ENCODE data around the gene MTRR.

MTRR gene

GRCh38 chr5:7868773-7869473 lies at the start of gene MTRR, which contains the start of gene FASTKD3:
TSS of gene MTRR (plus strand) at chr5:7869148. CDS start at chr5:7870795, 1,647 bp downstream.
TSS of gene FASTKD3 (minus strand) at chr5:7869031. CDS start at chr5:7868083, 948 bp downstream.
- H3K36me3 ChIP-seq (ENCODE audit: insufficient read depth, low read length) = peaks cover 51% of the 10 kb centered on the region
- H3K27ac ChIP-seq (ENCODE audit: low read length) = peak within 1 kb of the TSS; percentile 74
- peak within 1 kb of the TSS; percentile 82 for H3K4me2 ChIP-seq (ENCODE audit: insufficient read depth, low read length)
- DNase-seq (peak; percentile 92), ATAC-seq (ENCODE audit: insufficient read depth, low read depth) (peak; percentile 99)
- TF ChIP-seq EZH2 (IDR thresholded peaks at IDR 0.05; ENCODE audit: borderline replicate concordance, low read depth, low read length, severe bottlenecking) = no peak
- TF ChIP-seq, protein P1, sequence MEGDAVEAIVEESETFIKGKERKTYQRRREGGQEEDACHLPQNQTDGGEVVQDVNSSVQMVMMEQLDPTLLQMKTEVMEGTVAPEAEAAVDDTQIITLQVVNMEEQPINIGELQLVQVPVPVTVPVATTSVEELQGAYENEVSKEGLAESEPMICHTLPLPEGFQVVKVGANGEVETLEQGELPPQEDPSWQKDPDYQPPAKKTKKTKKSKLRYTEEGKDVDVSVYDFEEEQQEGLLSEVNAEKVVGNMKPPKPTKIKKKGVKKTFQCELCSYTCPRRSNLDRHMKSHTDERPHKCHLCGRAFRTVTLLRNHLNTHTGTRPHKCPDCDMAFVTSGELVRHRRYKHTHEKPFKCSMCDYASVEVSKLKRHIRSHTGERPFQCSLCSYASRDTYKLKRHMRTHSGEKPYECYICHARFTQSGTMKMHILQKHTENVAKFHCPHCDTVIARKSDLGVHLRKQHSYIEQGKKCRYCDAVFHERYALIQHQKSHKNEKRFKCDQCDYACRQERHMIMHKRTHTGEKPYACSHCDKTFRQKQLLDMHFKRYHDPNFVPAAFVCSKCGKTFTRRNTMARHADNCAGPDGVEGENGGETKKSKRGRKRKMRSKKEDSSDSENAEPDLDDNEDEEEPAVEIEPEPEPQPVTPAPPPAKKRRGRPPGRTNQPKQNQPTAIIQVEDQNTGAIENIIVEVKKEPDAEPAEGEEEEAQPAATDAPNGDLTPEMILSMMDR (IDR thresholded peaks at IDR 0.05; ENCODE audit: borderline replicate concordance, extremely low read depth, low read length, poor library complexity, severe bottlenecking) = no peak
- peak within 1 kb of the TSS; percentile 92 for H2AFZ ChIP-seq (ENCODE audit: low read depth, low read length)
- peaks cover 40% of the 10 kb centered on the region for H4K20me1 ChIP-seq (ENCODE audit: insufficient read depth, low read length)
- no peaks in the 10 kb centered on the region for H3K9me3 ChIP-seq (ENCODE audit: insufficient read depth, low read length, severe bottlenecking)
- H3K4me3 ChIP-seq (ENCODE audit: low read depth in 1 of 2, low read length in 2 of 2) = peak within 1 kb of the TSS; percentile 86 to 92
- H3K27me3 ChIP-seq (ENCODE audit: insufficient read depth, low read length, poor library complexity) = no peaks in the 10 kb centered on the region
- peaks cover 78% of the 10 kb centered on the region for H3K79me2 ChIP-seq (ENCODE audit: insufficient read depth, low read length)
- peaks cover 49% of the 10 kb centered on the region for H3K4me1 ChIP-seq (ENCODE audit: insufficient read depth, low read length)
- H3K9ac ChIP-seq (ENCODE audit: low read depth, low read length) = peak within 1 kb of the TSS; percentile 86

GRCh38 chr5:7822449-7822848 lies 46.5 kb upstream of the MTRR start:
- no peaks in the 10 kb centered on the region for H3K4me1 ChIP-seq (ENCODE audit: insufficient read depth, low read length)
- ATAC-seq (ENCODE audit: insufficient read depth, low read depth) (no peak), DNase-seq (no peak)
- TF ChIP-seq EZH2 (IDR thresholded peaks at IDR 0.05; ENCODE audit: borderline replicate concordance, low read depth, low read length, severe bottlenecking) = no peak
- TF ChIP-seq, protein P1 (IDR thresholded peaks at IDR 0.05; ENCODE audit: borderline replicate concordance, extremely low read depth, low read length, poor library complexity, severe bottlenecking) = no peak
- H3K4me3 ChIP-seq (ENCODE audit: low read depth in 1 of 2, low read length in 2 of 2) = no peak overlapping the region
- no peaks in the 10 kb centered on the region for H3K79me2 ChIP-seq (ENCODE audit: insufficient read depth, low read length)
- H3K27me3 ChIP-seq (ENCODE audit: insufficient read depth, low read length, poor library complexity) = peaks cover 4% of the 10 kb centered on the region
- no peak overlapping the region for H2AFZ ChIP-seq (ENCODE audit: low read depth, low read length)
- no peak overlapping the region for H3K9ac ChIP-seq (ENCODE audit: low read depth, low read length)
- no peak overlapping the region for H3K4me2 ChIP-seq (ENCODE audit: insufficient read depth, low read length)
- no peaks in the 10 kb centered on the region for H3K36me3 ChIP-seq (ENCODE audit: insufficient read depth, low read length)
- H3K27ac ChIP-seq (ENCODE audit: low read length) = no peak overlapping the region
- no peaks in the 10 kb centered on the region for H3K9me3 ChIP-seq (ENCODE audit: insufficient read depth, low read length, severe bottlenecking)
- no peaks in the 10 kb centered on the region; the same call in 1 of the 2 replicates for H4K20me1 ChIP-seq (ENCODE audit: insufficient read depth, low read length)

DNA sequence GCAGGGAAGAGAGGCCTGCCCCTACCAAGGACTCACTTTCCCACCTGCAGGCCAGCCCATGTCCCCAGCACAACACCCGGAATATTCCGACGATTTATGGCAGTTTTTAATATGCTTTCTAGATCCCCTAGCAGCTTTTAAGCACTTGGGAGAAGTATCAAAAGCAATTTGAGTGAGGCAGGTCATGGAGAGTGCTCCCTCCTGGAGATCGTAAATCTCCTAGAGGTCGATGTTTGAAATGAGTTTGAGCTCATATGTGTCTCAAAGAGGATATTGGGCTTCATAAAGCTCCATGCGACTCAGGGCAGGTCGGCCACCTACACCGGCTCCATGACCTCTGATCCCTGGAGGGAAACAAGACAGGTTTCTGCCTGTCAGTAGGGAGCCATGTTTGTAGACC lies 45.4 kb upstream of the MTRR start:
- Histone ChIP-seq H3K36me3 (ENCODE audit: insufficient read depth, low read length) (no peaks in the 10 kb centered on the region), H2AFZ (ENCODE audit: low read depth, low read length) (no peak overlapping the region), H4K20me1 (ENCODE audit: insufficient read depth, low read length) (no peaks in the 10 kb centered on the region; the same call in 1 of the 2 replicates), H3K4me1 (ENCODE audit: insufficient read depth, low read length) (no peaks in the 10 kb centered on the region), H3K9ac (ENCODE audit: low read depth, low read length) (no peak overlapping the region), H3K4me2 (ENCODE audit: insufficient read depth, low read length) (no peak overlapping the region), H3K4me3 (ENCODE audit: low read depth in 1 of 2, low read length in 2 of 2) (no peak overlapping the region), H3K9me3 (ENCODE audit: insufficient read depth, low read length, severe bottlenecking) (no peaks in the 10 kb centered on the region), H3K27ac (ENCODE audit: low read length) (no peak overlapping the region), H3K27me3 (ENCODE audit: insufficient read depth, low read length, poor library complexity) (peaks cover 4% of the 10 kb centered on the region), H3K79me2 (ENCODE audit: insufficient read depth, low read length) (no peaks in the 10 kb centered on the region)
- no peak for DNase-seq
- no peak for ATAC-seq (ENCODE audit: insufficient read depth, low read depth)
- no peak for TF ChIP-seq EZH2 (IDR thresholded peaks at IDR 0.05; ENCODE audit: borderline replicate concordance, low read depth, low read length, severe bottlenecking)

- Histone ChIP-seq H3K4me3 (ENCODE audit: low read depth in 1 of 2, low read length in 2 of 2) (no peak overlapping the region), H4K20me1 (ENCODE audit: insufficient read depth, low read length) (no peaks in the 10 kb centered on the region; the same call in 1 of the 2 replicates), H2AFZ (ENCODE audit: low read depth, low read length) (no peak overlapping the region), H3K9ac (ENCODE audit: low read depth, low read length) (no peak overlapping the region), H3K9me3 (ENCODE audit: insufficient read depth, low read length, severe bottlenecking) (no peaks in the 10 kb centered on the region), H3K4me2 (ENCODE audit: insufficient read depth, low read length) (no peak overlapping the region), H3K79me2 (ENCODE audit: insufficient read depth, low read length) (no peaks in the 10 kb centered on the region), H3K27ac (ENCODE audit: low read length) (no peak overlapping the region), H3K4me1 (ENCODE audit: insufficient read depth, low read length) (no peaks in the 10 kb centered on the region), H3K27me3 (ENCODE audit: insufficient read depth, low read length, poor library complexity) (peaks cover 15% of the 10 kb centered on the region), H3K36me3 (ENCODE audit: insufficient read depth, low read length) (no peaks in the 10 kb centered on the region)
- ATAC-seq (ENCODE audit: insufficient read depth, low read depth) (no peak), DNase-seq (no peak)
- TF ChIP-seq, protein P1 (IDR thresholded peaks at IDR 0.05; ENCODE audit: borderline replicate concordance, extremely low read depth, low read length, poor library complexity, severe bottlenecking) = no peak
- TF ChIP-seq EZH2 (IDR thresholded peaks at IDR 0.05; ENCODE audit: borderline replicate concordance, low read depth, low read length, severe bottlenecking) = no peak
Measured at GRCh38 chr5:7824995-7825394, 44.0 kb upstream of the MTRR start.

All from DND-41 (cell line).